ENCODE results near the gene PPP3CA.
A peak's percentile ranks its signal among the peaks of the same experiment; 100 is the strongest.

PPP3CA gene

GRCh38 chr4:101169044-101170014, 178.0 kb downstream of the PPP3CA start:
- DNase-seq = peak; percentile 46

- DNase-seq = no peak
These were observed 183.4 kb downstream of the PPP3CA start for GRCh38 chr4:101163936-101164335.

DNA sequence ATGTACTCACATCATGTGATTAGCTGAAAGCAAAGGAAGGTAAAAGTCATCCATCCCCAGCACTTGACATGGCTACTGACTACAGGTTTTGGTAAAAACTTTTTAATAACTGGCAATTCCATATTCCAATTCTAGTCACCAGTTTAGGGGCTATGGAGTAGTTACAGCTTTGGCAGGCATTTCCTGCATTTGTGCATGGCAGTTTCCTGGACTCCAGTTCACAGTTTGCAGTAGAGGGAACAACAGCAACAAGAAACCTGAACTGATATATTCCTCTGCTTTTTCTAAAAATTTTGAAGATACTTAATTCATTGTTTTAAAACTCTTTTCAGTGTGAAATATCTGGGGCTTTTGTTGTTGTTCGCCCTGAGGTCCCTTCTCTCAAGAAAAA, 184.3 kb downstream of the PPP3CA start:
- no peak for DNase-seq

GRCh38 chr4:101160792-101161592, 186.3 kb downstream of the PPP3CA start:
- no peak for DNase-seq

GRCh38 chr4:101158507-101158906, 188.8 kb downstream of the PPP3CA start:
- DNase-seq = no peak

DNA sequence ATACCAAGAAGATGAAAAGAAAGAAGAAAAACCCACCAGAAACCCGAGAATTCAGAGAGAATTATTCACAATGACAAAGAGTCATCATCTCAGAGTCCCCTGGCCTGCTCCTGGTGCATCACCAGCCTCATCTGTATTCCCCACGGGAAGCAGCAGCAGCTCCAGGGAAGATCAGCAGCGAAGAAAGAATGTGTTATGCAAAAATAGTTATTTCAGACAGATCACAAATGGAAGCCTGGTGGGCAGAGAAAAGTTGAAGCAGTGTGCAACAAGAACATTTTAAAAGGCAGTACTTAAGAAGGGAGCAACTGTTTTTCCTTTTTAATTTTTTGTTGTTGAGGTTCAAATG, 189.2 kb downstream of the PPP3CA start:
- no peak for DNase-seq

DNA sequence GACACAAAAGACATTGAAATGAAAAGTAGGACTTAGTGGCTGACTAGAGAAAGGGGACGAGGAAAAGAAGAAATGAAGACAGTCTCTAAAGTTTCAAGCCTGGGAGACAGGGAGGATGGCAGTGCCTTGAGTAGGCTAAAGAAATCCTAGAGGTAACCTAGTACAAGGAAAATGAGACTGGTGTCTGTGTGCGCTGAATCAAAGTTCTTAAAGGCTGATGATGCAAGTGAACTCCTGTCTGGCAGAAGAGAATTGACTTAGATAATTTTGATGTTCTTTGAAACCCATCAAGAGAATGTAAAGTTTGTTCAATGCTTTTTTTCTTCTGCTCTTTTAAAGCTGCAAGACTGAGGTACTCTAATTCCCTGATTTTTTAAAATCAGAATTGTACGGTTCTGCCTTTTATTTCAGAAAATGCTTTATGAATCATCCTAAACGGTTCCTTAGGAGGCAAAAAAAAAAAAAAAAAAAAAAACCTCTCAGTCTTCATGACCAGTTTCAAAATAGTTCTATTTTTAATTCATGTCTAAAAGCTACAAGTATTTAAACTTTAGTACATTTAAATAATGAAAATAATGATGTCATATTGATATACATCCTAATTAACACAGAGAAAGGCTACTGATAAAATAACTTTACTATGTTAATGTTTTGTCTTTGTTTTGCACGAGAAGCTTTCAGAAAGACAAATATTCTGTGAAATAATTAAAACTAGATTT, 189.8 kb downstream of the PPP3CA start:
- DNase-seq = no peak

- DNase-seq = no peak
These were observed 190.6 kb downstream of the PPP3CA start for GRCh38 chr4:101156619-101157310.

- no peak for DNase-seq
These were observed 191.4 kb downstream of the PPP3CA start for GRCh38 chr4:101155945-101156344.

DNA sequence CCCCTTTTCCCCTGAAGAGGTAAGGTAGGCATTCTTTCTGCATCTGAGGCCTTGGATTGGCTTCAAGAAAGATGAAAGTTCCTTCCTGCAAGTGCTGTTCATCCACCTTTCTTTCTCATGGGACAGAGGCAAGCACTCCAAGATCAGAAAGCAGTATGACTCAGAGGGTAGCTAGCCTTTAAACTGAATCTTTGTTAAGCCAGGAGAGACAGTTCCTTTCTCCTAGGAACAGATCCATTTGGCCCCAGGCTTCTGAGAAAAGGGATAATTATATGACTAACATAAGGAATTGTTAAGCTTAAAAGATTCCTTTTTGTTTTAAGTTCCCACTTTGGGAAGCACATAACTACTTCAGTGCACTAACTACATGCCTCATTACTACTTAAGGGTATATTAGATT, 192.0 kb downstream of the PPP3CA start:
- no peak for DNase-seq

GRCh38 chr4:101153653-101154052, 193.7 kb downstream of the PPP3CA start:
- no peak for DNase-seq

- no peak for DNase-seq
These were observed 194.8 kb downstream of the PPP3CA start for GRCh38 chr4:101152521-101152920.

DNA sequence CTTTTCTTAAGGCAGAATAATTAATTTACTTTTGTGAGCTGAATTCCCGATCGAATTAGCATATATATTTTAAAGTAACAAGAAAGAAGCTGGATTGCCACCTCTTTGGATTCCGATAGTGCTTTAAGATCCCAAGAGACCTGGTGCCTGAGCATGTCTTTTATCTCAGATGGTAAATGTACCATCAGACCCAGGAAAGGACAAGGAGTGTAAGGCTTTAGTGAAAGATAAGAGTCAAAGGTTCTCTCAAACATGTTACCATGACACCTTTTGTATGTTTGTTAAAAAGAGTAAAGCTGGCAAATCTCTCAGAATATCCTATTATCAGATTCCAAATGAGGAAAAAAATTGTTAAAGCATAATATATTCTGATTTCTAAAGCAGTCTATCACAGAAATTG, 198.8 kb downstream of the PPP3CA start:
- no peak for DNase-seq

- DNase-seq = no peak
These were observed 200.0 kb downstream of the PPP3CA start for GRCh38 chr4:101147283-101147682.

DNA sequence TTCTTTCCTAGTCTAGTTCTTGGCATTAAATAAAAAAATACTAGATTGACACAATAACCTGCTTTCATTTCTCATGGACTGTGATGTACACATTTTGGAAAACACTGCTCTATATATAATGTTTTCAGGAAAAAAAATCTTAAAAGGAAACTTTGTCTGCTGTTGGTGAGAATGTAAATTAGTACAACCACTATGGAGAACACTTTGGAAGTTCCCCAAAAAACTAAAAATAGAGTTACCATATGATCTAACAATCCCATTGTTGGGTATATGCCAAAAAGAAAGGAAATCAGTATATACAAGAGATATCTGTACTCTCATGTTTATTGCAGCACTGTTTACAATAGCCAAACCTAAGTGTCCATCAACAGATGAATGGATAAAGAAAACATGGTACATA, 202.3 kb downstream of the PPP3CA start:
- DNase-seq = no peak

DNA sequence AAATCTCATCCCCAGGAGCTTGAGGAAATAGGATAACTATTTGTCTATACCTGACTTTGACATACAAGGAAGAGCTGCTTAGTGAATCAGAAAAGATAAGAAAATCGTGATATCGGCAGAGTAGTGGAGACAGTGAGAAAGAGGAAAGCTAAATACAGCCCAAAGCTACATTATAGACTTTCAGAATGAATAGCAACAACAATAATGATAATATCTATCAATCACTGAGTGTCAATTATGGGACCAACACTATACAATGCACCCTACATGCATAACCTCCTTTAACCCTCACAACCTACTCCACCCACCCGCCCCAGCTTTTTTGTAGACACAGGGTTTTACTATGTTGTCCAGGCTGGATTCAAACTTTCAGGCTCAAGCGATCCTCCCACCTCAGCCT, 205.1 kb downstream of the PPP3CA start:
- DNase-seq = no peak

- no peak for DNase-seq
These were observed 205.5 kb downstream of the PPP3CA start for GRCh38 chr4:101141855-101142254.

DNA sequence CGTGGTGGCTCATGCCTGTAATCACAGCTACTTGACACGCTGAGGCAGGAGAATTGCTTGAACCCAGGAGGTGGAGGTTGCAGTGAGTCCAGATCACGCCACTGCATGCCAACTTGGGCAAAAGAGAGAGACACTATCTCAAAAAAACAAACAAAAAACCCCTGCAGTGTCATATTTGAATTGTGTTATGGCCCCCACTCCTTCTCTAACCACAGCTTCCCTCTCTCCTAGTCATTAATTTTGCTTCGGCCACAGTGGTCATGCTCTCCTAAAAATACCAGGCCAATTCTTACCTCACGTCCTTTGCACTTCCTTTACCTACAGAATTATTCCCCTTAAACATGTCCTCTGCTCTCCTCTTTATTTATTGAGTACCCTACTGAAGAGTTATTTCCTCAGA, 206.1 kb downstream of the PPP3CA start:
- no peak for DNase-seq

DNA sequence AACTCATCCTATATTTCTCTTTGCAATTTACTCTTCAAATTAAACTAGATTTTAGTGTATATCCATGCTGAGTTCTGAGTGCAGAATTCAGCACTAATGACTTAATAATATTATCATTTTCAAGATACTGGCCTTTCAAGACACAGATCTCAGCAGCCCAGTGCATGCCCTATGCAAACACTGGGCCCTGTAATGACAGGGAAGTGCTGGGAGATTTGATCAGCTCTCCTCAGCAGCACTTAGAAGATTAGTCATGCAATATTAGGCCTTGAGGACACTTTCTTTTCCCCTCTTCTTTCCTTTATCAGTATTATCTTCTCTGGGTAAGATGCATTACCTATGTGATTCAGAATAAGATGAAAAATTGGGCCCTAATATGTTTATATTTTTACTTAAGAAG, 207.1 kb downstream of the PPP3CA start:
- DNase-seq = no peak

DNA sequence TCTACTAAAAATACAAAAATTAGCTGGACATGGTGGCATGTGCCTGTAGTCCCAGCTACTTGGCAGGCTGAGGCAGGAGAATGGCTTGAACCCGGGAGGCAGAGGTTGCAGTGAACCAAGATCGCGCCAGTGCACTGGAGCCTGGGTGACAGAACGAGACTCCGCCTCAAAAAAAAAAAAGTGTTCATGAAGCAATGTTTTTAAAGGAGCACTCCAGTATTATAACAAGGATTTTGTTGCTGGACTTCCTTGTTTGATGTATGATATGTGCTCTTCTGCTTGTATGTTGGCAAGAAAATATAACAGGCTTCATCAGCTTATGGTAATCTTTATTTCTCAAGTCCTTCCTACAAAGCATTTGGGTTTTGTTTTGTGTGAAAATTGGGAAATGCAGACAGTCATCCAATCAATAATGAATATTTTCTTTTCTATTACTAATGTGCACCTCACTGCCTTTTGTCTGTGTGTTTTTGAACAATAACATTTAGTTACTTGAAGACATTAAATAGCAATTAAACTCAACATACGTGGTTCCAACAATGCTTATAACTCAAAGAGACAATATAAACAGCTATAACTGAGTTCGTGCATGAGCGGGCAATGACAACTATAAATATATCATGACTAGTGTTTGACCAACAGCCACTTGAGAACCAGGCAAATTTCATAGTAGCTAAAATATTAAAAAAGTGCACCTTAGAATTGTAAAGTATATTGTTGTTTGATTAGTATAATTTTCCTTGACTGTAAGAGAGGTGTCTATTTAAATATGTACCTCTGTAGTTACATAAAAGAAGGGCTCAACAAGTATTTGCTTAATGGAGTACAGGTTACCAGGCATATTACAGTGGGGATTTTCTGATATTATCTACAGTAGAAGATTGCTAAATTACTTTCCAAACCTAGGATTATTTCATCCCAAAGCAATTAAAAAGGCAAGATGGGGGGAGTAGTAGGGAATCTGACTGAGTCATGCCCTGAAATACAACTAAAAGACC, 210.7 kb downstream of the PPP3CA start:
- no peak for DNase-seq

DNA sequence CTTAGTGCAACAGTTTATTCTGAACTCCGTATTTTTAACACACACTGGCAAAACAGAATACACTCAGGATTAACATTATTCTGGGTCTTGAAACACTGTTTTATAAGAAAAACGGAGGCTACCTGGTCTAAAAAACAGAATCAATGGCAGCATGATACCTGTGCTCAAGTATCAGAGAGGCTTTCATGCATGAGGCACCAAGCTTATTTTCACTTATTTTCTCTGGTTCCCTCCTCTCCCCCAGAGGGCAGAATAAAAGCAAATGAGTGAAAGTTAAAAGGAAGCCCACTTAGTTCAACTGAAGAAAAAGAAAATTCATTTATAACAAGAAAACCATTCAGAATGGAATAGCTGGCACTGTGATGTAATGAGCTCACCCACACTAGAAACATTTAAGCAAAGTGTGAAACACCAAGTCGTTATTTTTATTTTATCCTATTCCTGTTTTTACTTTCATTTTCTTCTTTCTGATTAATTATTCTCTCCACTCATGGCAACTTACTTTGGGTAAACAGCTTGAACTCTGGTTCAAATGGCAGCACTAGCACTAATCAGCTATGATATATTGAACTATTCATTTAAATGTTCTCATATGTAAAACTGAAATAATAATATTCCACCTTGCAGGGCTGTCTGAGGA, 211.8 kb downstream of the PPP3CA start:
- DNase-seq = no peak
